HG03378 (cell line): ENCODE data around the gene ZNF618.

Experiments
- ATAC-seq: cut with Tn5 transposase; IDR thresholded peaks from one replicate; pipeline ENCODE4 v1.9.1; 2021; ENCODE audit warnings: mild to moderate bottlenecking, moderate library complexity; ENCODE audit not compliant: unreplicated experiment

Gene ZNF618

DNA sequence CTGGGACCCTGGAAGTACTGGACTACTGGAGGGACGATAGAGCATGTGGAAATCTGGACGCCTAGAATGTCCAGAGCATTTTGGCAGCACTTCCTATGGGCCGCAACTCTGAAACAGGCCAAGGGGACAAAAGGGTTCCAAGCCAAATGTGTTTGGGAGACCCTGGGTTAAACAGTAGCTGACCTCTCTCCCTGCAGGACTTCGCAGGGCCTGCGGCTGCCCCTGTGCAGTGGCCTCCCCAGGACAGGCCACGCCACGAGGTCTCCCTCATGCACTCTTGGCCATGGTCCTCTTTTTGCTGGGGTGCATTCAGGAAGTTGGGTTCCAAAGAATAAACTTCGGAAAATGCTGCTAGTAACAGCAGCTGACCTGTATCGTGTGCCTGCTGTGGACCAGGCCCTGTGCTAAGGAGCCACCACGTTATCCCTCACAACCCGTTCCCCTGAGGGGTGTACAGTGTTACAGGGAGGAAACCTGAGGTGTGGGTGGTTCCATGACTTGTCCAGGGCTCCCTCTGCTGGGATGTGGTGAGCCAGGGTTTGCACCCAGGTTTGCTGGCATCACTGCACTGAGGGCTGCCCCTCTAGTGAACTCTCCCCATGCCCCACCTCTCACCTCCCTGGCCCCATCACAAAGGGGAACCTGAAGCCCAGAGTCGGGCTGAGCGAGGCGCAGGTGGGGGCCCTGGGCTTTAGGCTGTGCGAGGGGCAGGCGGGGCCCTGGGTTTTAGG is 122.6 kb downstream of the ZNF618 start:
- no peak for ATAC-seq

GRCh38 chr9:113999256-114000062 is 123.3 kb downstream of the ZNF618 start:
- ATAC-seq: no peak

DNA sequence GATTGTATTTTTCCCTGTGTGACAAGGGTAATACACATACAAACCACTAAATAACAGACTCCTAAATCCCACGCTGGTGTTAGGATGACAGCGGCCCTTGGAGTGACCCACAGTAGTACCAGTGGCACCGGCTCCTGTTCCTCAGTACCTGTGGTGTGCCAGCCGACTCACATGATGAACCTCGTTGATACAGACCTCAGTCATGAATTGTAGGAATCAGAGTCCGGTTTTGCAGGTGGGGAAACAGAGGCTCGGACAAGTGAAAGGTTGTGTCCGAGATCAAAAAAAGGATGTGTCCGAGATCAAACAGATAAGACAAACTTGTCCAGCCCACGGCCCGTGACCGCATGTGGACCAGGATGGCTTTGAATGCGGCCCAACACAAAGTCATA is 124.0 kb downstream of the ZNF618 start:
- no peak for ATAC-seq

DNA sequence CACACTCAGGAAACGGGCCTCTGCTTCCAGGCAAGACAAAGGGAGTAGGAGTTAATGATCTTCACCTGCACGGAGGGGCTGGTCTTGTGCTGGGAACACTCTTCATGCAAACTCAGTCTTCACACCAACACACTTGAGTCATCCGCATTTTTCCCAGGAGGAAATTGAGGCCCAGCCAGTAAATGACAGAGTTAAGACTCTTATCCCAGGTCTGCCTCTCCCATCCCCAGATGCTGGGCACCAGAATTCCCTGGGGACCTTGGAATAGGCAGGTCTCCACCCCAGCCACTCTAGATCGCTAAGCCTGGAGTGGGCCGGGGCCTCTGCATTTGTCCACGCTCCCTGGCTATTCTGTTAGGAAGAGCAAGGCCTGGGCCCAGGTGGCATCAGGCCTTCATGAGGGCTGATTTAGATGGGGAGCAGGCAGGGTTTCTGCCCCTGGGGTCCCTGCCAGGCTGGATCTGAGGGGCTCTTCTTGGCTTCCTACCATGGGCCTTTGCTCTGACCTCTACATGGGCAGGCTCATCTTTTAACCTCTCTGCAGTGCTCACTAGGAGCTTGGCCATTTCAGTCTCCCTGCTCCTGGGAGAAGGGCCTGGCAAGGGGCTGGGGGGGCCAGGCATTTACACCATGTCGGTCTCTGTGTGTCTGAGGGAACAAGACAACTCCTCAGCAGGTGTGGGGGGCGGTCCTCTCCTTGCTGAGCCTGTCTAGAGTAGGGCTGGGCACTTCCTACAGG is 124.7 kb downstream of the ZNF618 start:
- ATAC-seq: no peak

GRCh38 chr9:114001410-114001685 is 125.2 kb downstream of the ZNF618 start:
- no peak for ATAC-seq

- no peak for ATAC-seq
These were observed 125.7 kb downstream of the ZNF618 start for GRCh38 chr9:114001794-114002261.

- no peak for ATAC-seq
These were observed 126.3 kb downstream of the ZNF618 start for GRCh38 chr9:114002271-114002985.

- no peak for ATAC-seq
These were observed 126.9 kb downstream of the ZNF618 start for GRCh38 chr9:114002986-114003350.

DNA sequence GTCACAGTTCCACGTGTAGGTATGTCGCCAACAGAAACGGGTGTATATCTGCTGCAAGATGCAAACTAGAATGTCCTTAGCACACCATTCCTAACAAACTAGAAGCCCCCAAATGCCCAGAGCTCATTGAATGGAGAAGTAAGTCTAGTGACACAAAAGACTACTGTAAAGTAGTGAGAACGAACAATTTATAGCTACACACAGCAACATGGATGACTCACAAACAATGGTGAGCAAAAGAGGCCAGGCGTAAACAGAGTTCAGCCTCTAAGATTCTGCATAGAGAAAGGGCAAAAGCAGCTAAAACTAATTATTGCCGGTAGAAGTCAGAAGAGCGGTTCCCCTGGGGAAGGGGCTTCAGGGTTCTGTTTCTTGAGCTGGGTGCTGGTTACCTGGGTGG is 127.2 kb downstream of the ZNF618 start:
- ATAC-seq: no peak

DNA sequence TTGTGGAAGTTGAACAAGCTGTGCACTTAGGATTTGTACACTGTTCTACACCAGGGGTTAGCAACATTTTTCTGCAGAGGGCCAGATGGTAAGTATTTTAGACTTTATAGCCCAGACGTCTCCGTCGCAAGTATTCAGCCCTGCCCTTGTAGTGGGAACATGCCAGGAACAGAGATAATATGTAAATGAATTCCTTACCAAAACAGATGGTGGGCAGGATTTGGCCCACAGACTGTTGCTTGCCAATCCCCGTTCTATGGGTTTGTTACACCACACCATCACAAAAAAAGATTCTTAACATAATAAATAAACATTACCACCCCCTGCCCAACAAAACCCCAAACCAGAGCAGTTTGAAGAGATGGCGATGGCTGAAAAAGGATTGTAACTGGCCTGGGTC is 127.6 kb downstream of the ZNF618 start:
- ATAC-seq: no peak

DNA sequence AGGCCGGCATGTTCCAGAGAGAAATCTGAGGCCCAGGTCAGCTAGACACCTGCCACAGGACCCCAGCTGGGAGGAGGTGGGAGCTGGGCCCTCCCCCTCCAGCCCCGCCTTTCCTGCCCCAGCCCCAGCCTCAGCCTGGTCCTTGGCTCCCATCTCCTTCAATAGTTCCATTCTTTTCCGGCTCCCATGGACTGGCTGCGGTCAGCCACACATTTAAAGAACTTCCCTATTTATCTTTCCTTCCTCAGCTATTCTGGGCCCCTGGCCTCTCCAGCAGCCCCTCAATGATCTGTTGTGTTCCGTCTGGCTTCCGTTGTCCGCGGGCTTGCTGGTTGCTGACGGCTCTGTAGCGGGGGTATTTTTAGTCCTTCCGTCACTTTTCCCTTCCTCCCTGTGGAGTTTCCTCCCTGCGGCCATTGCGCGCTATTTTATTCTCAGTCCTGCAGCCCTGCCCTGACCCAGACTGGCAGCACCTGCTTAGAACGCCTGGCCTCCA is 128.2 kb downstream of the ZNF618 start:
- no peak for ATAC-seq

GRCh38 chr9:114005371-114006154 is 129.5 kb downstream of the ZNF618 start:
- no peak for ATAC-seq

- ATAC-seq: no peak
These were observed 130.0 kb downstream of the ZNF618 start for GRCh38 chr9:114006155-114006550.

GRCh38 chr9:114006931-114007691 is 131.0 kb downstream of the ZNF618 start:
- no peak for ATAC-seq

DNA sequence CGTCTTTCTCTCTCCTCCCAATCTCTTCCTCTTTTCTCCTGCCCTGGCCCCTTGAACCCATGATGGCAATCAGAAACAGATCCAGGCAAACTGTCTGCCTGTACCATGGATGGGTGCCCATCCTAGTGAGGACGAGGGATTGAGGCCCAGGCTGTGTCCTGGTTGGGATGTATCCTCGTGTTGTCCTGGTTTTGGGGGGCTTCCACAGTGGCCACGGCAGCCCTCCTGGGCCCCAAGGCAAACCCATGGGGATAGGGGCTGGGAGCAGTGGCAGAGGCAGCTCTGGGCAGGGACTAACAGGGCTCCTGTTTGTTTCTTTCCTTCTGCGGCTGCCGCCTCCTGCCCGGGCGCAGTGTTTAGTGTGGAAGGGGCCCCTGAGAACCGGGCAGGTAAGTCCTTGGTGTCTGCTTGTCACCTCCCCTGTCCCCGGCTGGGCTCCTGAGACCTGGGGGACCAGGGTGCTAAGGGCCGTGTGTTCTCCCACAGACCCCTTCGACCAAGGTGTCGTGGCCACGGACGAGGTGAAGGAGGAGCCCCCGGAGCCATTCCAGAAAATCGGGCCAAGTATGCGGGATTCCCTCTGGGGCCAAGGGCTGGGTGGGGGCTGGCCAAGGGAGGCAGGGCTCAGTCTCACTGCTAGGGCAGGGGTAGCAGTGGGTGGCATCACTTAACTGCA is 132.0 kb downstream of the ZNF618 start:
- no peak for ATAC-seq

- ATAC-seq: no peak
These were observed 132.7 kb downstream of the ZNF618 start for GRCh38 chr9:114008667-114009410.

GRCh38 chr9:114011313-114011712 is 135.2 kb downstream of the ZNF618 start:
- ATAC-seq: no peak

GRCh38 chr9:114012126-114012525 is 136.0 kb downstream of the ZNF618 start:
- ATAC-seq: no peak
